ENCODE results near the gene ATAD1.

DNA sequence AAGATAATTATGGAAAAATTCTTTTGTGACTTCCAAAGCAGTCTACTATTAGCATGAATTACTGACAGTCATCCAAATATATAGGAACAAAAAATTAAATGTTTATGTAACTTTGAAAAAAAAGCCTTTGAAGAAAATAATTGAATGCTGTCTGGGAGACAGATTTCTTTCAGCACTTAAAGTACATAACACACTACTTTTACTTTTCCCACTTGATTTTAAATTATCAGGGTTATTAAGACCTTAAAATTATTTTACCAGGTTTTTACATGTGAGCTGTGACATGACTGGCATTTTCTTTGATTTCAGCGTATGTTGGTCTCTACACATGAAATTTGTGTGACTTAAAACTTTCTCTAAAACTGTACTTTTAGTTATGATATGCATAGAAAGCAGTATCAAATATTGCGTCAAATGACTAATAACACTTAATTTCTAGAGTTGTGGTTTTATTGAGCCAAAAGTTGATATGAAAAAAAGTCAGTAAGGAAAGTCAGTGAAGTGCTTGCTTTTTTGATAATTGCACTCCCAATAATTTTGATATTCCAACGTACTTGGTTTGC is 48.5 kb upstream of the ATAD1 start:
- TF ChIP-seq EZH2 (IDR thresholded peaks at IDR 0.05; ENCODE audit: borderline replicate concordance, low read depth, low read length, severe bottlenecking) = no peak
- TF ChIP-seq, protein P1, sequence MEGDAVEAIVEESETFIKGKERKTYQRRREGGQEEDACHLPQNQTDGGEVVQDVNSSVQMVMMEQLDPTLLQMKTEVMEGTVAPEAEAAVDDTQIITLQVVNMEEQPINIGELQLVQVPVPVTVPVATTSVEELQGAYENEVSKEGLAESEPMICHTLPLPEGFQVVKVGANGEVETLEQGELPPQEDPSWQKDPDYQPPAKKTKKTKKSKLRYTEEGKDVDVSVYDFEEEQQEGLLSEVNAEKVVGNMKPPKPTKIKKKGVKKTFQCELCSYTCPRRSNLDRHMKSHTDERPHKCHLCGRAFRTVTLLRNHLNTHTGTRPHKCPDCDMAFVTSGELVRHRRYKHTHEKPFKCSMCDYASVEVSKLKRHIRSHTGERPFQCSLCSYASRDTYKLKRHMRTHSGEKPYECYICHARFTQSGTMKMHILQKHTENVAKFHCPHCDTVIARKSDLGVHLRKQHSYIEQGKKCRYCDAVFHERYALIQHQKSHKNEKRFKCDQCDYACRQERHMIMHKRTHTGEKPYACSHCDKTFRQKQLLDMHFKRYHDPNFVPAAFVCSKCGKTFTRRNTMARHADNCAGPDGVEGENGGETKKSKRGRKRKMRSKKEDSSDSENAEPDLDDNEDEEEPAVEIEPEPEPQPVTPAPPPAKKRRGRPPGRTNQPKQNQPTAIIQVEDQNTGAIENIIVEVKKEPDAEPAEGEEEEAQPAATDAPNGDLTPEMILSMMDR (IDR thresholded peaks at IDR 0.05; ENCODE audit: borderline replicate concordance, extremely low read depth, low read length, poor library complexity, severe bottlenecking) = no peak
